NCI-H1436 treated with DMSO at 0.1 percent for 48 hours (cell line): ENCODE measurements around the gene QSOX2.

Experiments
- DNase-seq: peaks from one replicate; lab custom pipeline; 2025; lab: John Stamatoyannopoulos, UW

Gene QSOX2, protein sequence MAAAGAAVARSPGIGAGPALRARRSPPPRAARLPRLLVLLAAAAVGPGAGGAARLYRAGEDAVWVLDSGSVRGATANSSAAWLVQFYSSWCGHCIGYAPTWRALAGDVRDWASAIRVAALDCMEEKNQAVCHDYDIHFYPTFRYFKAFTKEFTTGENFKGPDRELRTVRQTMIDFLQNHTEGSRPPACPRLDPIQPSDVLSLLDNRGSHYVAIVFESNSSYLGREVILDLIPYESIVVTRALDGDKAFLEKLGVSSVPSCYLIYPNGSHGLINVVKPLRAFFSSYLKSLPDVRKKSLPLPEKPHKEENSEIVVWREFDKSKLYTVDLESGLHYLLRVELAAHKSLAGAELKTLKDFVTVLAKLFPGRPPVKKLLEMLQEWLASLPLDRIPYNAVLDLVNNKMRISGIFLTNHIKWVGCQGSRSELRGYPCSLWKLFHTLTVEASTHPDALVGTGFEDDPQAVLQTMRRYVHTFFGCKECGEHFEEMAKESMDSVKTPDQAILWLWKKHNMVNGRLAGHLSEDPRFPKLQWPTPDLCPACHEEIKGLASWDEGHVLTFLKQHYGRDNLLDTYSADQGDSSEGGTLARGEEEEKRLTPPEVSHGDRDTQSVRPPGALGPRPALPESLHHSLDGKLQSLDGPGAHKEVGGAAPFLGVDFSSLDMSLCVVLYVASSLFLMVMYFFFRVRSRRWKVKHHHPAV

DNA sequence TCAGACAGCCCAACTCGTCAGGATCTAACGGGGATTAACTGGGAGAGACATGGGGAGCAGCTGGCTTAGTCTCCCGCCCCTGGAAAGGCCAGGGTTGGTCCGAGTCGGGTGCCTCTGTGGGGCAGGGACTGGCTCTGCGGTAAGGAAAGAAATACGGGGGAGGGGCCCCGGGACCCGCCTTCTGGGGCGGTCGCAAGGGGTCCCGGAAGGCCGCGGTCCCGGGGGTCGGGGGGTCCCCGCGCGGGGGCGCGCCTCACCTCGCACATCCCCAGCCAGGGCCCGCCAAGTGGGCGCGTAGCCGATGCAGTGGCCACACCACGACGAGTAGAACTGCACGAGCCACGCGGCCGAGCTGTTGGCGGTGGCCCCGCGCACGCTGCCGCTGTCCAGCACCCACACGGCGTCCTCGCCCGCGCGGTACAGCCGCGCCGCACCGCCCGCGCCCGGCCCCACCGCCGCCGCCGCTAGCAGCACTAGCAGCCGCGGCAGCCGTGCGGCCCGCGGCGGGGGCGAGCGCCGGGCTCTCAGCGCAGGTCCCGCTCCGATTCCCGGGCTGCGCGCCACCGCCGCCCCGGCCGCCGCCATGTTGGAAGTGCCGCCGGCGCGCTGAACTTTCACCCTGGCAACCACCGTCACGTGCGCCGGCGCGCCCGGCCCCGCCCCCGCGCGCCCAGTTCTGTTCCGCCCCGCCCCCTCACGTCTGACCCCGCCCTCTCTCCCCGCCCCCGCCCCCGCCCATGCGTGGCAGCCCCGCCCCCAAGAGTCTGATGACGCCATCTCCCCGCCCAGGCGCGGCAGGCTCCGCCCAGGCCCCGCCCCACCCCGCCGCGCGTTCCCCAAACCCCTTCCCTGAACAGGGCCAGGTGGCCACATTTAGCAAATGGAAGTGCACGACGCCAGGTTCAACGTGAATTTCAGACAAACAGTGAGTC, at the start of gene QSOX2:
QSOX2 (minus strand) TSS at position 594 of the 932 bp plus-strand sequence; CDS start at position 585, 9 bp downstream.
- no peak for DNase-seq

GRCh38 chr9:136295055-136295454, 49.4 kb upstream of the QSOX2 start:
- no peak for DNase-seq

- no peak for DNase-seq
Observed at GRCh38 chr9:136294437-136294836, 48.8 kb upstream of the QSOX2 start.

DNA sequence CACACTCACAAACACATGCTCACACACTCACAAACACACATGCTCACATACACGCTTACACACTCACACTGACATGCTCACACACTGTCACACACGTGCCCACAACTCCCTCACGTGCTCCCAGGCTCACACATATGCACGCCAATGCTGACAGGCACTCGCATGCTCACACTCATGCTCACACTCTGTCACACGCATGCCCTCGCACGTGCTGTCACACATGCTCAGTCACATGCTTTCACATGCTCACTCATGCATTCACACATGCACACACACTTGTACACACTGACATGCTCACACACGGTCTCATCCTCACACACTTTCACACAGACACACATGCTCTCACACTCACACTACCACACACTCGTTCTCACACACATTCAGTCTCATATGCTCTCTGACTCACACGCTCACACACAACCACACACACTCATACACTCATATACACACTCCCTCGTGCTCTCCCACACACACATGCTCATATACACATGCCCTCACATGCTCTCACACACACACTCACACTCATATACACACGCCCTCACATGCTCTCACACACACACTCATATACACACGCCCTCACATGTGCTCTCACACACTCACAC, 48.0 kb upstream of the QSOX2 start:
- DNase-seq: no peak

GRCh38 chr9:136292591-136293448, 47.2 kb upstream of the QSOX2 start:
- DNase-seq: no peak

GRCh38 chr9:136292026-136292538, 46.5 kb upstream of the QSOX2 start:
- DNase-seq: no peak

DNA sequence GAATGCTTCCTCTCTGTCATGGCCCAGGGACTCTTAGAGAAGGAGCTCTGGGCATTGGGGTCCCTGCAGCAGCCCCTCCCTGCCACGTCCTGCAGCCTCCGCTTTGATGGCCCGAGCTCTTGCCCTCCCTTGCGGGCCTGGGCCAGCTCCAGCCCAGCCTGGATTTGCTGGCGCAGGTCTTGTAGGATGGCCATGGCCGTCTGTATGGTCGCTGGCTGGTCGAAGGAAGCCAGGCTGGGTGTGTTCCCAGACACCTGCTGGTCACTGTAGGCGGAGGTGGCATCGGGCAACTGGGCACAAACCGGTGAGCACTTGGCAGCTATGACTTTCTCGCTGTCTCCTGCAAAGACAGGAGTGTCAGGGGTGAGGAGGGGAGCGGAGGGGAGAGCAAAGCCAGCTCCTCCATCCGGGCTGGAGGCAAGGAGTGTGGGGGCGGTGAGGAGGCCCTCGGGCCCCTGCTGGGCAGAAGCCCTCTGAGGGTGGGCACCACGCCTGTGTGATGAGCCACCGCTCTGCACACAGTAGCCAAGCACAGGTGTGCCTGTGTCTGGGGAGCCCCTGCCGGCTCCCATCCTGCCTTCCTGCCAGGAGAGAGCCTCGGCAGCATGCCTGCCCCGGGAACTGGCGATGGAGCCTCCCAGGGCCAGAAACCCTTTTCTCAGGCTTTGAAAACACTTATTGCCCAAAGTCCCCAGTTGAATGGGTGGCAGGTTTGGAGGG, 45.9 kb upstream of the QSOX2 start:
- no peak for DNase-seq

DNA sequence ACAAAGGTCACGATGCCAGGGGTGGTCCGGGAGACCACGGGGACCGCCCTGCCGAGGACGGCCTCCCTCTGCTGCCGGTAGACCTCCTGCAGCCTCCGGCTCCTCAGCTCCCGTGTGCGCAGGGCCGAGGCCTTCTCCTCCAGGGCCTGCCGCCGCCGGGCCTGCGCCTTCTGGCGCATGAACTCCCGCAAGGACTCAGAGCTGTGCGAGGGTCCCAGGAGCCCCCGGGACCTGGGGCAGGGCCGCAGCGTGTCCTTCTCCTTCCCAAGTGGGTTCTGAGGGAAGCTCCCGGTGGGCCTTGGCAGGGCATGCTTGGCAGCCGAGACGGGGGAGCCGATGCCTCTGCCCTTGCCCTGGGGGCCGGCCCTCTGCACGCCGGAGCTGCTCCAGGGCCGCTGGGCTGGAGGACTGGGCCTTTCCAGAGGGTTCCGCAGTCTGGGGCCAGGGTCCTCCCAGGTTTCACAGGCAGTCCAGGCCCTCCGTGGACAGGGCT, 44.9 kb upstream of the QSOX2 start:
- no peak for DNase-seq

DNA sequence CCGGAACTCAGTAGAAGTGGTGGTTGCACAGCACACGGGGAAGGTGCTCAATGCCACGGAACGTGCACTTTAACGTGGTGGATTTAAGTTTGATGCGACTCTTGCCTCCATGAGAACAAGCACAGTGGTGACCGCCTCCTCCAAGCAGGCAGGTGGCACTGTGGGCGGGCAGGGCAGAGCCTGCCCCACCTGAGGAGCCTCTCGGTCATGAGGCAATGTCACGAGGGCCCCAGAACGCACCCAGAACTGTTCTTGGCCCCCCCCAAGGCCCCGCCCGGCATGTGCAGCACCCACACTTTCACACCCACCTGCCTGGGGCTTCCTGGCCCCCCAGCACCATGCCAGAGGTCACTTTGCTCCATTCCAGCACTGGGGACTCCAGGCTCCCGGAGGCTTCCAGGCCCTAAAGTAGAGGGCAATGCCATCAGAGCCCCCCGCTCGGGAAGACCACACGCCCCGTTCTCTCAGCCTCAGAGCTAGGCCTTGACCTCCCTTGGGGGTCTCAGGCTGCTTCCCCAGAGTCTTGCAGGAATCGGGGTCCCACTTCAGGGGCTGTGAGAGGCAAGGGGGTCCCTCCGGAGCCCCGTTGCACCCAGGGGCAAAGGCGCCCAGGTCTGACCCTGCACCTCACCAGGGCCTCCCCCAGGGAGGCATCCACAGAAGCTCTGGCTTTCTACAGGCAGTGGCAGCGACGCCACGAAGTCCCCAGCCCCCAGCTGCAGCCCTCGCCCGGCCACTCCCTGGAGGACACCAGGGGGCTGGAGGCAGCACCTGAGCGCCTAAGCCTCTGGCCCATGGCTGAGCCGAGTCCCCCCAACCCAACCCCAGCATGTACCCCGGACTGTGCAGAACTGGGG, 44.3 kb upstream of the QSOX2 start:
- DNase-seq: no peak

- no peak for DNase-seq
Observed at GRCh38 chr9:136287960-136288753, 42.5 kb upstream of the QSOX2 start.

- DNase-seq: no peak
Observed at GRCh38 chr9:136286987-136287379, 41.4 kb upstream of the QSOX2 start.

GRCh38 chr9:136286359-136286986, 40.9 kb upstream of the QSOX2 start:
- no peak for DNase-seq

DNA sequence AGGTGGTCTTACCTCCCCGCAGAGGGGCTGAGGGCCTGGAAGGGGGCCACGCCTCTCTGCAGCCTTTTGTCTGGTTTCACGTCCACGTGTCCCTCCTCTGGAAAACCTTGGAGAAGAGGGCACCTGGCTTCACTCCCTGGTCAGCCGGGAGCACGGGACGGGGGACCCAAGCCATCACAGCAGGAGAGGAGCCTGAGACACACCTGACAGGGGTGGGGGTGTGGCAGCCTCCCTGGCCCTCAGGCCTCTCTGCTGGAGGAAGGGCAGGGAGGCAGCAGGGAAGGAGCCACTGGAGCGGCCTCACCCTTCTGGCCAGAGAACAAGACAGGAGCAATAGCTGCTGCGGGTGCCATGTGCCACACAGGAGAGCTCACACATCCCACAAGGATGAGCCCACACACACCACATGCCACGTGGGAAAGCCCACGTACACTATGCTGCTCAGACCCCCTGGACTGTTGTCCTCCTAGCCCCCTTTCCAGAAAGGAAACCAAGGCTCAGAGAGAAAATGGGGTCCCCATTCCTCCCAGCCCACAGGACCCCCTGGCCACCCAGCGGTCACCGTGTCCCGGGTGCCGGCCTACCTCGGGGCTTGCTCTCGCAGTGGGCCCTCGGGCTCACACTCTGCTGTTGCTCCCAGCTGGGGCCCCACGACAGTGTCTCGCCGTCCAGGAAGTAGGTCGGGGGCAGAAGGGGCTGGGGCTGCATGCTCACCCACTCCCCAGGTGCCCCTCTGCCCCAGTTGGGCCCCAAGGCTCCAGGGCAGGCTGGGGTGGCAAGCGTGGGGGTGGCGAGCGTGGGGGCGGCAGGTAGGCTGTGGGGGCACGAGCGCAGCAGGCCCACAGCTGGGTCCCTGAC, 40.1 kb upstream of the QSOX2 start:
- DNase-seq: no peak

GRCh38 chr9:136284951-136285350, 39.3 kb upstream of the QSOX2 start:
- DNase-seq: no peak

GRCh38 chr9:136284311-136284710, 38.7 kb upstream of the QSOX2 start:
- DNase-seq: no peak
